Measurements from ENCODE around the gene SLC16A7. TPM values are rescaled to one million over a fixed set of nuclear protein-coding genes. Genes with fewer than 3 reads are reported as not detected.

Gene SLC16A7
- total RNA-seq, 1 experiment from 2014 or later: 24.4 TPM

- DNase-seq (ENCODE audit: low read depth, low spot score): no peak
- in situ Hi-C loops (cut with HindIII; ENCODE audit: low pct_unique_long_range_greater_than_20kb, low sequenced_read_pairs): no loop called here
Measured at GRCh38 chr12:59652130-59652529, 56.3 kb downstream of the SLC16A7 start.

DNA sequence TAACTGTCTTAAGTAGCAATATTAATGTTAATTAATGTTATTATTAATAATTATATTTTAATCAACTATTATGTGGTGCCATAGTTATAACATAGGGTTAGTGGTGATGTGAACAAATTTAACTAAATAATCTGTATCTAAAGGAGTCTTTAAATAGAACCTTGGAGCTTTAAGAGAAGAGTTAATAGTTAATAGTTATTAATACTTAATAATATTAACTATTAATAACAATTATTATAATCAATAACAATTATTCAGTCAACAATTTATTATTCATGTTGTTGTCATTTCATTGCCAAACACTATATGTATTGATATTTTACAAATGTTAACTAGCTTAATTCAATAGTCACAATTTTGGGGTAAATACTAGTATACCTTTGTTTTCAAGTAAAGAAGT, 58.2 kb downstream of the SLC16A7 start:
- in situ Hi-C loops (cut with HindIII; ENCODE audit: low pct_unique_long_range_greater_than_20kb, low sequenced_read_pairs): no loop called here
- DNase-seq (ENCODE audit: low read depth, low spot score): no peak

DNA sequence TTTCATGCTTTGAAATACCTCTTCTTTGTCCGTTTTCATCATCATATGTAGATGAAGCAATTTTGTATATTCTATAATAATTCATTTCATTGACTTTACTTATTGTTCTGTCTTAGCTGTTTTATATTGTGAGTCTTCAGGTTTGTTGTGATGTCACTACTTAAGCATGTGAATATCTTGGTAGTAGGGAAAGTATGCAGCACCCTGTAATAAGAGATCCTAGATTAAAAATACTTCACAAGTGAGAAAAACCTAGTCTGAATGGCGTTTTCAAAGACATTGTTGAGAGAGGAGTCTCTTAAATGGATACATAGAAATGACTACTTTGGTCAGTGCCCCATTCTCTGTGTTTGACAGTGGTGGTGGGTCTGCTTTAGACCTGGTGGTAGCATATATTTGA, 61.4 kb downstream of the SLC16A7 start:
- DNase-seq (ENCODE audit: low read depth, low spot score): no peak

GRCh38 chr12:59657711-59658110, 61.9 kb downstream of the SLC16A7 start:
- DNase-seq (ENCODE audit: low read depth, low spot score): no peak
- in situ Hi-C loops (cut with HindIII; ENCODE audit: low pct_unique_long_range_greater_than_20kb, low sequenced_read_pairs): no loop called here

More for the DNA sequence above, 61.4 kb downstream of the SLC16A7 start:
- in situ Hi-C loops (cut with HindIII; ENCODE audit: low pct_unique_long_range_greater_than_20kb, low sequenced_read_pairs): no loop called here

DNA sequence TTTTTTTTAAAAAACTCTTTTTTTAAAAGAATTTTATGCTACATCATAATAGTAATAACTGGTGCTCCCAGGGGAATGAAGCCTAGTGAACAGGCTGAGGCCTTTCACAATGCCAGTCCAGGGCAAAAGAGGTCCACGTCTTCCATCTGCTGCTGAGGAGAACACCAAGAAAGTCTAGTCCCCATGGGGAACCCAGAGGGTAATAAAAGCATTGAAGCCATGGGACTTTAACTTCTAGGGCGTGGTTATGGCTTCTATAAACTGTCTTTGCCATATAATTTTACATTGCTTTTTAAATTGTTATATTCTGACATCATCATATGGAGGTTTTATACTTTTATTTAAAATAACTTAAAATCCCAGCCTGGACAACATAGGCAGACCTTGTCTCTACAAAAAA, 64.3 kb downstream of the SLC16A7 start:
- in situ Hi-C loops (cut with HindIII; ENCODE audit: low pct_unique_long_range_greater_than_20kb, low sequenced_read_pairs): no loop called here
- no peak for DNase-seq (ENCODE audit: low read depth, low spot score)

GRCh38 chr12:59660921-59661597, 65.2 kb downstream of the SLC16A7 start:
- DNase-seq (ENCODE audit: low read depth, low spot score): no peak
- in situ Hi-C loops (cut with HindIII; ENCODE audit: low pct_unique_long_range_greater_than_20kb, low sequenced_read_pairs): no loop called here

GRCh38 chr12:59664495-59664894, 68.7 kb downstream of the SLC16A7 start:
- in situ Hi-C loops (cut with HindIII; ENCODE audit: low pct_unique_long_range_greater_than_20kb, low sequenced_read_pairs): no loop called here
- no peak for DNase-seq (ENCODE audit: low read depth, low spot score)

DNA sequence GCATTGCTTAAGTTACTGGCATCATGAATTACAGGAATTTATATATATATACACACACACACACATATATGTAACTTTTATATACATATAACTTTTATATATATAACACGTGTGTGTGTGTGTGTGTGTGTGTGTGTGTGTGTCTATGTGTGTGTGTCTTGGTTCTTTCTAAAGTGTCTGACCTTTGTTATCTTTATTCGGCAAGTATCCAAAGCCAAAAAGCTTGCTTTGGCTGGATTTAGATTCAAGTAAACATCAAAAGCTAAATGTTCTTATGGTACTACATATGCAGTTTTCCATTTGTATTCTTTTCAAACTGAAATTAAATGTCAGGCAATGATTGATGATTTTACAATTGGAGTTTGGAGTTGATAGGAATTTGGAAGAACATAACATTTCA, 69.9 kb downstream of the SLC16A7 start:
- in situ Hi-C loops (cut with HindIII; ENCODE audit: low pct_unique_long_range_greater_than_20kb, low sequenced_read_pairs): no loop called here
- DNase-seq (ENCODE audit: low read depth, low spot score): no peak

DNA sequence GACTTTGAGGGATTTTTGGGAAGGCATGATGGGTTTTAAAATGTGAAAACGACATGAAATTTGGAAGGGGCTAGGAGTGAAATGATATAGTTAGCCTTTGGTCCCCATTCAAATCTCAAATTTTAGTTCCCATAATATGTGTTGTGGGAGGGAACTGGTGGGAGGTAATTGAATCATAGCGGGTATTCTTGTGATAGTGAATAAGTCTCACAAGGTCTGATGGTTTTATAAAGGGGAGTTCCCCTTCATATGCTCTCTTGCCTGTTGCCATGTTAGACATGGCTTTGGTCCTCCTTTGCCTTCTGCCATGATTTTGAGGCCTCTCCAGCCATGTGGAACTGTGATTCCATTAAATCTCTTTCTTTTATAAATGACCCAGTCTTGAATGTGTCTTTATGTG, 72.8 kb downstream of the SLC16A7 start:
- in situ Hi-C loops (cut with HindIII; ENCODE audit: low pct_unique_long_range_greater_than_20kb, low sequenced_read_pairs): no loop called here

DNA sequence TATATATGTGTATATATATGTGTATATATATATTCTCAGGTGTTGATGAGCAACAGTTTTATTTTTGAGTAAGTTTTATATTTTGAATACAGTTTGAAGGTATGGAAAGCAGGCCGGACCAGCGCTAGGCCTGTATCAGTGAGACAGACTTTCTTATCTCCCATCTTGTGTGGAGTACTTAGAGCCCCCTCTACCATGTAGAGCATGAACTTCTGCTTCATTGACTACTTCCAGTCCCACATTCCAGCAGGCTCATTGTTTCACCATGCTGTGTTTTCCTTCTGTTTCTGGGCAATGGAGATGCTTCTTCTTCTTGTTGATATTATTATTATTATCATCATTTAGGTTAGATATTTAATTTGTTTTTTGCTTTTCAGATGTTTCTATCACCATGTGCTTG, 76.4 kb downstream of the SLC16A7 start:
- DNase-seq (ENCODE audit: low read depth, low spot score): no peak
- in situ Hi-C loops (cut with HindIII; ENCODE audit: low pct_unique_long_range_greater_than_20kb, low sequenced_read_pairs): no loop called here

More for the DNA sequence above, 72.8 kb downstream of the SLC16A7 start:
- DNase-seq (ENCODE audit: low read depth, low spot score): no peak

- in situ Hi-C loops (cut with HindIII; ENCODE audit: low pct_unique_long_range_greater_than_20kb, low sequenced_read_pairs): no loop called here
- DNase-seq (ENCODE audit: low read depth, low spot score): no peak
Measured at GRCh38 chr12:59675461-59675860, 79.6 kb downstream of the SLC16A7 start.

- in situ Hi-C loops (cut with HindIII; ENCODE audit: low pct_unique_long_range_greater_than_20kb, low sequenced_read_pairs): no loop called here
- DNase-seq (ENCODE audit: low read depth, low spot score): no peak
Measured at GRCh38 chr12:59677857-59678256, 82.0 kb downstream of the SLC16A7 start.

DNA sequence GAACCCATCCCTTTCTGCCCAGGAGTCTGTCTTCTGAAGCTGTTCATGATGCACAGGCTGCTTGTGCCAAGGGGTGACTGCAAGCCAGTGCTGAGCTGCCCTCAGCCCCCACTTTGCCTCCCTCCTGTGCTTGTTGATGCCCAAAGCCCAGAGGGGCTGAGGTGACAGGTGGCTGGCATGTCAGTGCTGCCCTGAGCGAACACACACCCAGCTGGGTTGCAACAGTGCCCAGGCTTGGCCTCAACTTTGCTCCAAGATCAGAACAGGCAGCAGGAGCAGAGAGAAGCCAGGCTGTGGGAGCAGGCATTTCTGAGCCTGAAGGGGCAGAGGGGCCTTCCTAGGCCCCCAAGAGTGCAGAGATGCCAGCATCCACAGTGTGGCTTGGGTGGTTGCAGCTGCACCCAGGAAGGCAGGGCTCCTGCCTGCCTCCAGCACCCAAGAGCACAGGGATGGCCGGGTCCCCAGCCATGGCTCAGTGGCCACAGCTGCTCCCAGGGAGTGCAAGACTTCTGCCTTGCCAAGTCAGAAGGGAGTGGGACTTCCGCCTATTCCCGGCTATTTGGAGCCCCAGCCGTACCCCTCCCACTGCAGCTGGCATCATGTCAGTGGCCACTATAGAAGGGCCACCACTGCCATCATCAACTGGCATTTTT, 83.1 kb downstream of the SLC16A7 start:
- in situ Hi-C loops (cut with HindIII; ENCODE audit: low pct_unique_long_range_greater_than_20kb, low sequenced_read_pairs): no loop called here
- no peak for DNase-seq (ENCODE audit: low read depth, low spot score)

- no peak for DNase-seq (ENCODE audit: low read depth, low spot score)
- in situ Hi-C loops (cut with HindIII; ENCODE audit: low pct_unique_long_range_greater_than_20kb, low sequenced_read_pairs): no loop called here
Measured at GRCh38 chr12:59689776-59690175, 93.9 kb downstream of the SLC16A7 start.

GRCh38 chr12:59695379-59695778, 99.5 kb downstream of the SLC16A7 start:
- DNase-seq (ENCODE audit: low read depth, low spot score): no peak
- in situ Hi-C loops (cut with HindIII; ENCODE audit: low pct_unique_long_range_greater_than_20kb, low sequenced_read_pairs): no loop called here

GRCh38 chr12:59698600-59698999, 102.8 kb downstream of the SLC16A7 start:
- peak; percentile 12 for DNase-seq (ENCODE audit: low read depth, low spot score)
- in situ Hi-C loops (cut with HindIII; ENCODE audit: low pct_unique_long_range_greater_than_20kb, low sequenced_read_pairs): no loop called here

DNA sequence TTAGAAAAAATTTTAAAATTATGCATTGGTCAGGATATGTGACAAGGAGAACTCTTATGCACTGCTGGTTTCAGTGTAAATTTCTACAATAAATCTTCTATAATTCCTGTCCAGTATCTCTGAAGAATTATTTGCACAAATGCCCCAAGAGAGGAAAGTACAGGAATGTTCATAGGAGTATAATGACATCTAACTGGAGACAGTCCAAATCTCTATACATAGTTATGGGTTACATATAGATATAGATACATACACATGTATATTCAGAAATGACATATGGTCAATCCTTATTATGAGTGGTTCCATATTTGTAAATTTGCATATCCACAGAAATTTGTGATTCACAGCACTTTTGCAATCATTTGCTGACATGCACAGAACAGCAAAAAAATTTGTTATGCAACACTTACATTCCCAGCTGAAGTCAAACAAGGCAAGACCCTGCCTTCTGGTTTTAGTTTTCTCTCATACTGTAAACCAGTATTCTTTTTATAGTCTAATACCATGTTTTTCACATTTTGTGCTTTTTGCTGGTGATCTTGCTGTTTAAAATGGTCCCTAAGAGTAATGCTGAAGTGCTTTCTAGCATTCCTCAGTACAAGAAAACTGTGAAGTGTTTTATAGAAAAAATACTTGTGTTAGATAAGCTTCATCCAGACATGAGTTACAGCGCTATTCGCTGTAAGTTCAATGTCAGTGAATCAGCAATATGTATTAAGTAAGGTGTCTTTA, 103.8 kb downstream of the SLC16A7 start:
- DNase-seq (ENCODE audit: low read depth, low spot score): no peak

DNA sequence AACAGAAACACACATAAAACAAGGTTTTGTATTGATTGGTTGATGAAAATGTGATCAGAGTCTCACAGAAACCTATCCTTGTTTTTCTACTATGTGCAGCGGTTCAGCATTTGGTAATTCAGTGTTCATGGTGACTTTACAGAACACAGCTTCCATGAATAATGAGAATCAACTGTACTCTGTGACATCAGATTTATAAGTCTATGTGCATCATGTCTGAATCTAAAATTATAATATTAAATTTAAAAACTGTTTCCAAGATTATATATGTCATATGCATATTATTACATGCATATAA, 104.3 kb downstream of the SLC16A7 start:
- in situ Hi-C loops (cut with HindIII; ENCODE audit: low pct_unique_long_range_greater_than_20kb, low sequenced_read_pairs): no loop called here
- DNase-seq (ENCODE audit: low read depth, low spot score): no peak

More for the DNA sequence above, 103.8 kb downstream of the SLC16A7 start:
- in situ Hi-C loops (cut with HindIII; ENCODE audit: low pct_unique_long_range_greater_than_20kb, low sequenced_read_pairs): no loop called here

- in situ Hi-C loops (cut with HindIII; ENCODE audit: low pct_unique_long_range_greater_than_20kb, low sequenced_read_pairs): no loop called here
- no peak for DNase-seq (ENCODE audit: low read depth, low spot score)
Measured at GRCh38 chr12:59708064-59708463, 112.2 kb downstream of the SLC16A7 start.
